Common myeloid progenitor, CD34-positive (primary cell): ENCODE data around the gene PSMG3. TPM values are rescaled to one million over a fixed set of nuclear protein-coding genes. Genes with fewer than 3 reads are reported as not detected.

Experiments
- CTCF ChIA-PET: fragments of 350-600 bp; sonication (Branson Sonifier 250); formaldehyde crosslinking; loops from one replicate; lab custom pipeline; 2021; ENCODE audit warnings: antibody characterized with exemption; lab: Charles Lee
- POLR2A ChIA-PET: fragments of 350-600 bp; sonication (Branson Sonifier 250); formaldehyde crosslinking; loops from one replicate; lab custom pipeline; 2021; ENCODE audit warnings: antibody characterized with exemption; lab: Charles Lee
- DNase-seq, 3 donors: peaks; one replicate each; pipeline versions ENCODE4 v3.0.0 to v3.0.0-alpha.2; 2013
- H3K27ac ChIP-seq, 2 experiments: 1 replicate in 1 of 2; 2 replicates in 1 of 2; pipeline ENCODE4 v1.7.0; 2013; ENCODE audit warnings: inconsistent platforms in 2 of 2, low read length in 2 of 2, mild to moderate bottlenecking in 2 of 2, low read depth in 1 of 2, moderate library complexity in 1 of 2; ENCODE audit not compliant: severe bottlenecking in 2 of 2, insufficient read depth in 1 of 2, poor library complexity in 1 of 2
- H3K27me3 ChIP-seq, 5 experiments: replicated peaks in 2 of 5; 1 replicate in 3 of 5; 2 replicates in 2 of 5; pipeline versions ENCODE4 v1.6.1 to v1.7.0; 2013; ENCODE audit warnings: low read length in 4 of 5, mild to moderate bottlenecking in 2 of 5, moderate library complexity in 2 of 5, inconsistent platforms in 1 of 5; ENCODE audit not compliant: insufficient read depth in 5 of 5, control insufficient read depth in 4 of 5
- H3K36me3 ChIP-seq, 4 experiments: 1 replicate in 2 of 4; 2 replicates in 2 of 4; pipeline versions ENCODE4 v1.6.1 to v1.7.0; 2013; ENCODE audit warnings: low read length in 3 of 4, control low read depth in 1 of 4, mild to moderate bottlenecking in 1 of 4; ENCODE audit not compliant: control insufficient read depth in 4 of 4, insufficient read depth in 4 of 4
- H3K4me1 ChIP-seq, 4 experiments: 1 replicate in 3 of 4; 2 replicates in 1 of 4; pipeline versions ENCODE4 v1.6.1 to v1.7.1; 2013; ENCODE audit warnings: low read length in 3 of 4, mild to moderate bottlenecking in 3 of 4, control low read depth in 1 of 4, inconsistent platforms in 1 of 4, moderate library complexity in 1 of 4; ENCODE audit not compliant: control insufficient read depth in 4 of 4, insufficient read depth in 4 of 4; ENCODE audit errors: control extremely low read depth in 1 of 4
- H3K4me3 ChIP-seq, 7 experiments: 1 replicate in 4 of 7; 2 replicates in 3 of 7; pipeline versions ENCODE4 v1.5.1 to v1.7.0; 2013; ENCODE audit warnings: mild to moderate bottlenecking in 7 of 7, low read length in 6 of 7, moderate library complexity in 6 of 7, inconsistent platforms in 2 of 7, low read depth in 2 of 7, control low read depth in 1 of 7; ENCODE audit not compliant: insufficient read depth in 4 of 7, control insufficient read depth in 1 of 7; ENCODE audit errors: extremely low read depth in 1 of 7
- H3K9me3 ChIP-seq, 5 experiments: 1 replicate in 4 of 5; 2 replicates in 1 of 5; pipeline versions ENCODE4 v1.6.1 to v1.7.1; 2013; ENCODE audit warnings: low read length in 4 of 5, mild to moderate bottlenecking in 2 of 5, inconsistent platforms in 1 of 5, low read depth in 1 of 5, moderate library complexity in 1 of 5; ENCODE audit not compliant: control insufficient read depth in 4 of 5, insufficient read depth in 2 of 5; ENCODE audit errors: control extremely low read depth in 1 of 5
- WGBS: methylation state at CpG from one replicate; pipeline ENCODE4 v1.1.5; 2013; ENCODE audit not compliant: insufficient coverage; 5-methylcytosine and 5-hydroxymethylcytosine counted together
- polyA plus RNA-seq: library from polyadenylated mRNA; unstranded; fragments of 120-200 nt; gene quantifications from one replicate; pipeline ENCODE4 v1.2.1, GENCODE V29; 2013

PSMG3 gene, protein sequence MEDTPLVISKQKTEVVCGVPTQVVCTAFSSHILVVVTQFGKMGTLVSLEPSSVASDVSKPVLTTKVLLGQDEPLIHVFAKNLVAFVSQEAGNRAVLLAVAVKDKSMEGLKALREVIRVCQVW
- 28.5 TPM for polyA plus RNA-seq

DNA sequence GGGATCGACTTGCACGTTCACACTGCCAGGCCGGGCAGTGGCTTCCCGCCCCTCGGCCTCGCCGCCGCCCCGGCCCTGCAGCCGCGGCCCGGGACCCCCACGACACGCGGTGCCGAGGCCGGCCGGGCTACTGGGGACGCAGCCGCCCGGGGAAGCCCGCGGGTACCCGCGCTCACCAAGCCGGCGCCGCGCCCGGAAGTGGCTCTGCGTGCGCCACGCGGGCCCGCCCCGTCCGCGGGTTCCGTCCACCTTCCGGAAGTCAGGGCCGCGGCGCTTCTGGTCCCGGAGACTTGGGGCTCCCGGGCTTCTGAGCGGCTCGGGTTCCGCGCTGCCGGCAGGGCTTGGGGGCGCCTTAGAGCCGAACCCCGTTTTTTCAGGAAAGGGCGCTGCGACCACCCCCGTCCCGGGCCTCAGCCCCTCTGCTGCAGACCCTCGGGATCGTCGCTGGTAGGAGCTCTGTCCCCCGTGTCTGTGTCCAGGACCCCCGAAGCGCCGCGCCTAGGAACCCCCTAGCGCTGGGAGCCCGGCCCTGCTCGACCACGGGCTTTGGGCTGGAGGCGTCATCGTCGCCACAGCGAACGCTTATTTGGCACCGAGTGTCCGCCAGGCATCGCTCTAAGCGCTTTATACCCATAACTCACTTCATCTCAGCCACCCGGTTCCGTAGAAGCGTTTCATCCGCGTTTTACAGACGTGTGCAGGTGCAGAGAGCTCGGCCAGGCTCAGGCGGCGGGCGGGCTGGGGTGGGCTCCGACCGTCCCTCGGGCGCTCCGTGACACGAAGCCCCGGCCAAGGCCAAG is at the start of gene PSMG3:
TSS of gene PSMG3 (minus strand) at position 200 of the 800 bp plus-strand sequence. CDS start 693 bp downstream, outside the sequence.
- Histone ChIP-seq H3K36me3 (peaks cover 7 to 19% (median 9%) of the 10 kb centered on the region in 4 experiments), H3K27ac (peak within 1 kb of the TSS; percentile 79 to 90), H3K27me3 (no peaks in the 10 kb centered on the region), H3K4me1 (peaks cover 4 to 32% (median 21%) of the 10 kb centered on the region in 4 experiments), H3K4me3 (peak within 1 kb of the TSS; percentile 72 to 95 (median 90)), H3K9me3 (no peaks in the 10 kb centered on the region)
- CTCF ChIA-PET = interaction anchor here (0.6 to 1.0 kb wide), 4 partner anchors 9 to 796 kb away, joined by 3 to 4 read pairs (median 3); no protein-coding TSS in a partner anchor
- WGBS = under 1% methylated on average over 68 of the region's 95 CpGs
- POLR2A ChIA-PET = no interaction called here
- DNase-seq = peak; percentile 91 to 94 (median 92)

DNA sequence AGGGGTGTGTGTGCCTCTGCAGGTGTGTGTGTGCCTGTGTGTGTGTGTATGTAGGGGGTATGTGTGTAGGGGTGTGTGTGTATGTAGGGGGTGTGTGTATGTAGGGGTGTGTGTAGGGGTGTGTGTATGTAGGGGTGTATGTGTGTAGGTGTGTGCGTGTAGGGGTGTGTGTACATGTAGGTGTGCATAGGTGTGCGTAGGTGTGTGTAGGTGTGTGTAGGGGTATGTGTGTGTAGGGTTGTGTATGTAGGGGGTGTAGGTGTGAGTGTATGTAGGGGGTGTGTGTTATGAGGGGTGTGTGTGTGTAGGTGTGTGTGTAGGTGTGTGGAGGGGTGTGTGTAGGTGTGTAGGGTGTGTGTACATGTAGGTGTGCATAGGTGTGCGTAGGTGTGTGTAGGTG is 48.6 kb upstream of the PSMG3 start:
- Histone ChIP-seq H3K36me3 (no peaks in the 10 kb centered on the region), H3K27ac (no peak overlapping the region), H3K27me3 (peaks cover 0 to 5% (median 0%) of the 10 kb centered on the region in 5 experiments), H3K4me3 (no peak overlapping the region), H3K9me3 (no peaks in the 10 kb centered on the region), H3K4me1 (no peaks in the 10 kb centered on the region)
- ChIA-PET POLR2A (no interaction called here), CTCF (no interaction called here)
- 100% methylated on average over 2 of the region's 3 CpGs for WGBS
- DNase-seq = no peak

GRCh38 chr7:1617957-1618356 is 48.1 kb upstream of the PSMG3 start:
- no peak for DNase-seq
- 96% methylated on average over 4 of the region's 8 CpGs for WGBS
- H3K4me1 ChIP-seq = no peaks in the 10 kb centered on the region
- H3K9me3 ChIP-seq = no peaks in the 10 kb centered on the region
- H3K27me3 ChIP-seq = peaks cover 0 to 5% (median 0%) of the 10 kb centered on the region in 5 experiments
- no peak overlapping the region for H3K4me3 ChIP-seq
- ChIA-PET CTCF (no interaction called here), POLR2A (no interaction called here)
- no peaks in the 10 kb centered on the region for H3K36me3 ChIP-seq
- no peak overlapping the region for H3K27ac ChIP-seq

DNA sequence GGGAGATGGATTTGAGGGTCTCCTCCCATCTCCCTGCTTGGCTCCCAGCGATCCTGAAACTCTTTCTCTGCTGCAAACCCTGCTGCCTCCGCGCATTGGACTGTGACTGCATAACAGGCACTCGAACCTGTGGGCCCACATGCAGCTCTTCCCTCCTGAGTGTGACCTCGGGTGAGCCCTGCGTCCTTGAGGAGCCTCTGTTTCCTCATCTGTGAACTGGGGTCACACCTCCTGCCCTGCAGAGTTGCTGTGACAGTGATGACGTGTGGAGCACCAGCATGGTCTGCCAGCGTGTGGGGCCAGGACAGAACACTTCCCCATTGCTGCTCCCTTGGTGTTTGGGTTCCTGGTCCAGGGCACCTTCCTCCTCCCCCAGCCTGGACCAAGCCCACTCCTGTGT is 46.9 kb upstream of the PSMG3 start:
- 91% methylated on average over 8 of the region's 8 CpGs for WGBS

DNA sequence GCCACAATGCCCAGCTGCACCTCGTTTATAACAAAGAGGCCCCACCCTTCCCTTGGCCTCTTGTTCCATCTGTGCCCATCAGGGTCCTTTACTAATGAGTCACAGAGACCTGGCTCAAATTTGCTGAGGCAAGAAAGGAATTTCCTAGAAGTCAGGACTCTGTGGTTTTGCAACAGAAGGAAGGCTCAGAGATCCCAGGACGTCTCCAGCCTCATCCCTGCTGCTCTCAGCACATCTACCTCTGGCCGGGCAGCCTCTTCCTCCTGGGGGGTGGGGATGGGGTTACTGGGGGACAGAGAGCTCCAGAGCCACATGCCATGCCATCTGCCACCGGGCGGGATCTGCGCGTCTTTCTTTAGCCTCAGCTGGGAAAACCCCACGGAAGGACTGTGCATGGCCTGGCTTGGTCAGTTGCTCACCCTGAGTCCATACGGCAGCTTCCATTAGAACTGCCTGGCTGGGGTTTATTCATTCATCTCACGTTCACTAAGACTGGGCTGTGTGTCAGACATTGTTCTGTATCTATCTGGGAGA is 41.9 kb upstream of the PSMG3 start:
- POLR2A ChIA-PET = no interaction called here
- Histone ChIP-seq H3K27me3 (peaks cover 0 to 3% (median 0%) of the 10 kb centered on the region in 5 experiments), H3K36me3 (no peaks in the 10 kb centered on the region), H3K27ac (no peak overlapping the region), H3K4me1 (no peaks in the 10 kb centered on the region), H3K4me3 (no peak overlapping the region), H3K9me3 (no peaks in the 10 kb centered on the region)
- CTCF ChIA-PET = no interaction called here
- WGBS = 86% methylated on average over 7 of the region's 10 CpGs
- no peak for DNase-seq

More for the DNA sequence above, 46.9 kb upstream of the PSMG3 start:
- POLR2A ChIA-PET = no interaction called here
- Histone ChIP-seq H3K27ac (no peak overlapping the region), H3K4me3 (no peak overlapping the region), H3K27me3 (peaks cover 0 to 5% (median 0%) of the 10 kb centered on the region in 5 experiments), H3K4me1 (no peaks in the 10 kb centered on the region), H3K9me3 (no peaks in the 10 kb centered on the region), H3K36me3 (no peaks in the 10 kb centered on the region)
- CTCF ChIA-PET = no interaction called here
- DNase-seq = no peak

DNA sequence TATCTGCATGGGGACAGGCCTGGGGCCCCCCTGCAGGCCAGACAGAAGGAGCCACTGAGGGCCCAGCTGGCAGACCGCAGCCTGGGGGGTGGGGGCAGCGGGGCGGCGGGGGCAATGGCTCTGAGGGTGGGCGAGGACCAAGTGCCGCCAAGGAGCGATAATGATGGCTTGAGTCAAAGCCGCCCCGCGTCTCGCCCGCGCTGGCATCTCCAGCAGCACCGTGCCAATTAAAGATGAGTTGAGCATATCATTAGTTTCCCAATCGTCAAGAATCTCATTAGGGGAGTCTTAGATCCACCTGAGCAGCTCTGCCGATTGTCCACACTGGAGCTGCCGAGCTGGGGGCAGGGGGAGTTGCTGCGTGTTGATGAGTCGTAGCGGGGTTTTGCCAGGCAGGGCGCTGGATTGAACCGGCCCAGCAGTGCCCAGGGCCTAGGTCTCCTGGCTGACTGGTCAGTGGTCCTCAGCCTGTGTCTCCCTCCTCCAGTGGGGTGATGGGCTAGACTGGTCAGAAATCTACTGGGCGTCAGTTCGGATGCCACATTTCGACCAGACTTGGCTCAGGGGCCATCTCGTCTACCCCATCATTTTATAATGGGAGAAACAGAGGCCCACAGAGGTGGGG is 41.0 kb upstream of the PSMG3 start:
- peaks cover 0 to 2% (median 0%) of the 10 kb centered on the region in 5 experiments for H3K27me3 ChIP-seq
- H3K36me3 ChIP-seq = no peaks in the 10 kb centered on the region
- ChIA-PET POLR2A (no interaction called here), CTCF (interaction anchor here (1.7 kb wide), 1 partner anchor 18 kb away, joined by 5 read pairs; no protein-coding TSS in a partner anchor)
- no peaks in the 10 kb centered on the region for H3K9me3 ChIP-seq
- H3K27ac ChIP-seq = no peak overlapping the region
- peaks cover 0 to 4% (median 2%) of the 10 kb centered on the region in 4 experiments for H3K4me1 ChIP-seq
- no peak for DNase-seq
- WGBS = 97% methylated on average over 19 of the region's 26 CpGs
- no peak overlapping the region for H3K4me3 ChIP-seq
